Activated T-helper 1 cell treated with anti-CD3 and anti-CD28 coated beads, Interleukin-12 subunit alpha, Interleukin-12 subunit beta, Interleukin-2, Interleukin-4 antibody, amounts not matched to agents 30 ng/mL and 10 ng/mL and 1 ng/mL, durations not matched to agents 14 hours and 24 hours and 36 hours (primary cell): ENCODE data around the gene LIN37. TPM values are rescaled to one million over a fixed set of nuclear protein-coding genes. Genes with fewer than 3 reads are reported as not detected.

Experiments used
- DNase-seq: peaks from one replicate; pipeline ENCODE4 v3.0.0; 2021; ENCODE audit warnings: low spot score
- H3K27ac Mint-ChIP-seq: one replicate; pipeline ENCODE4 v1.8.0; 2021; ENCODE audit warnings: mild to moderate bottlenecking, mixed read lengths
- H3K27me3 Mint-ChIP-seq: one replicate; pipeline ENCODE4 v1.8.0; 2022; ENCODE audit warnings: mild to moderate bottlenecking, moderate library complexity, mixed read lengths; ENCODE audit not compliant: insufficient read depth
- H3K36me3 Mint-ChIP-seq: one replicate; pipeline ENCODE4 v1.8.0; 2021; ENCODE audit warnings: low read depth, mixed read lengths
- H3K4me1 Mint-ChIP-seq: one replicate; pipeline ENCODE4 v1.8.0; 2021; ENCODE audit warnings: low read depth, mixed read lengths
- H3K4me3 Mint-ChIP-seq: one replicate; pipeline ENCODE4 v1.8.0; 2021; ENCODE audit warnings: mild to moderate bottlenecking, moderate library complexity, mixed read lengths
- H3K9me3 Mint-ChIP-seq: one replicate; pipeline ENCODE4 v1.8.0; 2021; ENCODE audit warnings: mixed read lengths
- intact Hi-C: fragments of 100-400 bp; cut with micrococcal nuclease; formaldehyde crosslinking; loops from one replicate; pipeline ENCODE4 v1.15.1; 2024
- total RNA-seq: library from RNA; stranded (reverse); gene quantifications from 2 replicates; pipeline ENCODE4 v1.2.3, GENCODE V29; 2022

LIN37 gene
- total RNA-seq, 1 donor from 2014 or later, result 9.3 TPM

GRCh38 chr19:35780058-35780457, 31.7 kb downstream of the LIN37 start:
- DNase-seq, result no peak
- Mint-ChIP-seq H3K36me3 (peaks cover 7% of the 10 kb centered on the region), H3K4me3 (no peak overlapping the region), H3K9me3 (no peaks in the 10 kb centered on the region), H3K4me1 (peaks cover 19% of the 10 kb centered on the region), H3K27me3 (no peaks in the 10 kb centered on the region), H3K27ac (no peak overlapping the region)
- intact Hi-C loops, result no loop called here

- intact Hi-C loops, result no loop called here
- DNase-seq, result no peak
- no peak overlapping the region for H3K4me3 Mint-ChIP-seq
- H3K27ac Mint-ChIP-seq, result no peak overlapping the region
- no peaks in the 10 kb centered on the region for H3K9me3 Mint-ChIP-seq
- H3K4me1 Mint-ChIP-seq, result peaks cover 19% of the 10 kb centered on the region
- no peaks in the 10 kb centered on the region for H3K27me3 Mint-ChIP-seq
- peaks cover 7% of the 10 kb centered on the region for H3K36me3 Mint-ChIP-seq
Observed at GRCh38 chr19:35780717-35781116, 32.3 kb downstream of the LIN37 start.

- Mint-ChIP-seq H3K4me1 (peaks cover 11% of the 10 kb centered on the region), H3K4me3 (no peak overlapping the region), H3K27me3 (no peaks in the 10 kb centered on the region), H3K9me3 (no peaks in the 10 kb centered on the region), H3K36me3 (peaks cover 9% of the 10 kb centered on the region), H3K27ac (no peak overlapping the region)
- no peak for DNase-seq
- intact Hi-C loops, result no loop called here
Observed at GRCh38 chr19:35781650-35782049, 33.3 kb downstream of the LIN37 start.

- intact Hi-C loops, result no loop called here
- Mint-ChIP-seq H3K4me3 (no peak overlapping the region), H3K9me3 (no peaks in the 10 kb centered on the region)
Observed at GRCh38 chr19:35782589-35782988, 34.2 kb downstream of the LIN37 start.

GRCh38 chr19:35783469-35784434, 35.4 kb downstream of the LIN37 start:
- Mint-ChIP-seq H3K4me3 (no peak overlapping the region), H3K36me3 (peaks cover 7% of the 10 kb centered on the region), H3K27ac (no peak overlapping the region), H3K4me1 (no peaks in the 10 kb centered on the region), H3K9me3 (no peaks in the 10 kb centered on the region), H3K27me3 (no peaks in the 10 kb centered on the region)
- intact Hi-C loops, result no loop called here
- DNase-seq, result no peak

More at GRCh38 chr19:35782589-35782988, 34.2 kb downstream of the LIN37 start:
- peaks cover 9% of the 10 kb centered on the region for H3K36me3 Mint-ChIP-seq
- no peak for DNase-seq
- peaks cover 4% of the 10 kb centered on the region for H3K4me1 Mint-ChIP-seq
- no peak overlapping the region for H3K27ac Mint-ChIP-seq
- no peaks in the 10 kb centered on the region for H3K27me3 Mint-ChIP-seq

GRCh38 chr19:35784503-35785338, 36.3 kb downstream of the LIN37 start:
- no peaks in the 10 kb centered on the region for H3K9me3 Mint-ChIP-seq
- no peak for DNase-seq
- intact Hi-C loops, result no loop called here
- H3K4me1 Mint-ChIP-seq, result no peaks in the 10 kb centered on the region
- H3K27me3 Mint-ChIP-seq, result no peaks in the 10 kb centered on the region
- H3K36me3 Mint-ChIP-seq, result peaks cover 7% of the 10 kb centered on the region
- H3K4me3 Mint-ChIP-seq, result no peak overlapping the region
- H3K27ac Mint-ChIP-seq, result no peak overlapping the region

GRCh38 chr19:35785339-35785627, 36.9 kb downstream of the LIN37 start:
- Mint-ChIP-seq H3K27me3 (no peaks in the 10 kb centered on the region), H3K36me3 (peaks cover 7% of the 10 kb centered on the region), H3K4me3 (no peak overlapping the region), H3K4me1 (no peaks in the 10 kb centered on the region), H3K27ac (no peak overlapping the region), H3K9me3 (no peaks in the 10 kb centered on the region)
- DNase-seq, result no peak
- intact Hi-C loops, result no loop called here

GRCh38 chr19:35786299-35787160, 38.2 kb downstream of the LIN37 start:
- H3K27me3 Mint-ChIP-seq, result no peaks in the 10 kb centered on the region
- no peak for DNase-seq
- H3K27ac Mint-ChIP-seq, result no peak overlapping the region
- intact Hi-C loops, result no loop called here
- H3K9me3 Mint-ChIP-seq, result no peaks in the 10 kb centered on the region
- peaks cover 7% of the 10 kb centered on the region for H3K36me3 Mint-ChIP-seq
- H3K4me3 Mint-ChIP-seq, result no peak overlapping the region
- no peaks in the 10 kb centered on the region for H3K4me1 Mint-ChIP-seq

- H3K4me3 Mint-ChIP-seq, result no peak overlapping the region
- intact Hi-C loops, result no loop called here
- no peak for DNase-seq
Observed at GRCh38 chr19:35787227-35787799, 38.9 kb downstream of the LIN37 start.

GRCh38 chr19:35788205-35788960, 40.0 kb downstream of the LIN37 start:
- Mint-ChIP-seq H3K9me3 (no peaks in the 10 kb centered on the region), H3K27ac (no peak overlapping the region), H3K27me3 (no peaks in the 10 kb centered on the region), H3K4me1 (no peaks in the 10 kb centered on the region), H3K4me3 (no peak overlapping the region), H3K36me3 (peaks cover 4% of the 10 kb centered on the region)
- no peak for DNase-seq
- intact Hi-C loops, result no loop called here

More at GRCh38 chr19:35787227-35787799, 38.9 kb downstream of the LIN37 start:
- Mint-ChIP-seq H3K27me3 (no peaks in the 10 kb centered on the region), H3K27ac (no peak overlapping the region), H3K4me1 (no peaks in the 10 kb centered on the region), H3K9me3 (no peaks in the 10 kb centered on the region), H3K36me3 (peaks cover 7% of the 10 kb centered on the region)

GRCh38 chr19:35789195-35789977, 41.0 kb downstream of the LIN37 start:
- Mint-ChIP-seq H3K4me1 (no peaks in the 10 kb centered on the region), H3K27me3 (no peaks in the 10 kb centered on the region), H3K9me3 (no peaks in the 10 kb centered on the region), H3K4me3 (no peak overlapping the region), H3K27ac (no peak overlapping the region), H3K36me3 (peaks cover 2% of the 10 kb centered on the region)
- intact Hi-C loops, result no loop called here
- no peak for DNase-seq
